ENCODE results near the gene HSPA9.

Gene HSPA9

DNA sequence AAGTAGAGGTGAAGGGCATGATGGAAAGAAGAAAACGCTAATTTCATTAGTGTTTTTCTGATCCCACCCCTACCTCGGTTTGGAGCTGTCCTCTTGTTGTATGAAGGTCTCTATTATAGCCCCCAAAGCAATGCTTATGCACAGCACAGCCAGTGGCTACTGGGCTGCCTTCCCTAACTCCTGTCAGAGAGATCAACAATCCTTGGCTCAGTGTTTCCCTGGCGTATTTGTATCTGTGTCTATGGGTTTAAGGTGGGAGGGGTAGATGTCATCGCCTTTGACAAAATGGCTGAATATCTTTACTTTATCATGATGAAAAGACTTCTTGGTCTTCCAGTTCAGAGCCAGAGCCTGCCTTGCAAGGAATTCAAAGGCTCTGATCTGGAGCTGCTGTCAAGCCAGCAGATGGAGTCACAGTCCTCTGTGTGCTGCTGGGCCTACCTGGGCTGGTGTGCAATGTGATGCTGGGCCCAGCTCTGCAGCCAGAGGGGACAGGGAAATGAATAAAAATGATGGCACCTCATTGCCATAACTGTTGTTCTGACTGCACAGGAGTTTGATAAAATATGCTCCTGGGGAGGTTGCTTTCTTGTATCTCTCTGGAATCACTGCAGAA lies 20.1 kb upstream of the HSPA9 start:
- DNase-seq = no peak

DNA sequence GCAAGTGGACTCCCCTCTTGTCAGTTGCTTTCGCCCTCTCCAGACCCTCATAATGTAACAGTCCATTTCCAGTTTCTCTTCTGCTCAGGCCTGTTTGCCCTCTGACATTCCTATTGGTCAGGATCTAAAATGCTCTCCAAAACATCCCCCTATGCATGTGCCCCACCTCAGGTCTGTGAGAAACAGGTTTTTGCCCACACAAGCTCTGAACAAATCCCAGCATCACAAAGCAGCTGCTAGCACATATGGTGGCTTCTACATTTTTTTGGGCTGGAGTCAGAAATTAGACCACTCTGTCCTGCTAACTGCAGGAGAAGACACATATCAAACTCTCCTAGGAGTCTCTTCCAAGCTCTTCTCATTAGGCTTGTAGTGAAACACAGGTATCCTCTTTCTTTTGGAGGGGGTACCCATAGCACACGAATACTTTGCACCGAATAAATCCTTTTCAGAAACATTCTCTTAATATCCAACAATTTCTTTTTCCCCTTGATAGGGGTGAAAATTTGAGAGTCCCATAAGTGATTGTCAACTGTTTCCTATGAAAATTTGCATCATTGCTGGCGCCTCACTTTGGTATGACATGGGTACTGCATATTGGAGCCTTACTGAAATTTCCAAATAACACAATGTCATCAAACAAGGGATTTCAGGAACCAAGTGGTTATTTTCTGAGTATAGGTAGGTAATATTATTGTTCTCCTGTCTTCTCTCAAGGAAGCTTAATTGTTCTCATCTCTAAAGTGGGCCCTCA lies 19.3 kb upstream of the HSPA9 start:
- DNase-seq = no peak

- no peak for DNase-seq
Measured at GRCh38 chr5:138588013-138588788, 13.0 kb upstream of the HSPA9 start.

DNA sequence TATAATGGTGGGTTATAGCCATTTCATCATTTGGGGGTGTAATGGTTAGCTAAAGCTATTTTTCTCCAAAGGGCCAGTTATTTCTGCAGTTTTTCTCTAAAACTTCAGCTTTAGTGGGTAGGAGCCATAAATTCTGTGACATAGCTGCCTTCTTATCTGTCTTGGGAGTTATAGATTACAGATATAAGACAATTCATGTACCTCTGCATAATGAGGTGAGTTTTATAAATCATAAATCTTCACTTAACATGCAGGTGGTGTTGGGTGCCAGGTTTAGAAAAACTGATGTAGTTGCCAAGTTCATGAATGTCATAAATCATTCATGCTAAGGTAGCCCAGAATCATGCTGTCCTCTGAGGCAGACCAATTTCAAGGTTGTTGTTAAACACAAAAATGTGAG lies 10.0 kb upstream of the HSPA9 start:
- no peak for DNase-seq

- DNase-seq = no peak
Measured at GRCh38 chr5:138583984-138584637, 8.9 kb upstream of the HSPA9 start.

GRCh38 chr5:138582959-138583358 lies 7.8 kb upstream of the HSPA9 start:
- no peak for DNase-seq

DNA sequence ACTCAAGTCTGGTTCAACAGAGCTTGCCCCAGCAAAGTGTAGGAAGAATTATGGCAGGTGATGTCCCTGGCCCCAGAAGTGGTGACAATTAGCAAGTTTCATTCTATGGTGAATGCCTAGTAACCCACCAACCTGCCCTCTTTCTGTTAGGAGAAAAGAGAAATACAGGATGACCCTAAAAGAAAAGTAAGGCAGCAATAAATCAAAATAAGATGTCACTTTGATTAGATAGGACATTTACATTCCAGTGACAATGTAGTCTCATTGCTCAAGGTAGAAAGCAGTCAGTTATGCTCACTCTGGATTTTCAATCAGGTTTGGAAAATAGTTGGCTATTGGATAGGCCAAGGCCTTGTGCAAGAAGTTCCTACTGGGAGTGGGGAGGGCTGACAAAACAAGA lies 5.6 kb upstream of the HSPA9 start:
- DNase-seq = no peak

DNA sequence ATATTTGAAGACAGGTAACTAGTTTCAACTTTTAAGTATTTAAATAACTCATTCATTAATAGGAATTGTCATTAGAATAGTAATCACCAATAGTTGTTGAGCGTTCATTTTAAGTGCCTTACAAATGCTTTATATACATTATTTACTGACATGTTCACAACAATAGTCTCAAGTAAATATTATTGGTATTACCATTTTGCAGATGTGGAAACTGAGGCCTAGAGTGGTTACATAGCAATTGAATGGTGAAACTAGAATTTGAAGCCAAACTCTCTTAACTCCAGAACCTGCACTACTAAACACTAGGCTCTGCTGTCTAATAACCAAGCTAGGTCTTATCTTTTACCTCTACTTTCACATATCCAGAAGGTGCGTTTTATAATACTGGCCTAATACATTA lies 4.8 kb upstream of the HSPA9 start:
- no peak for DNase-seq

DNA sequence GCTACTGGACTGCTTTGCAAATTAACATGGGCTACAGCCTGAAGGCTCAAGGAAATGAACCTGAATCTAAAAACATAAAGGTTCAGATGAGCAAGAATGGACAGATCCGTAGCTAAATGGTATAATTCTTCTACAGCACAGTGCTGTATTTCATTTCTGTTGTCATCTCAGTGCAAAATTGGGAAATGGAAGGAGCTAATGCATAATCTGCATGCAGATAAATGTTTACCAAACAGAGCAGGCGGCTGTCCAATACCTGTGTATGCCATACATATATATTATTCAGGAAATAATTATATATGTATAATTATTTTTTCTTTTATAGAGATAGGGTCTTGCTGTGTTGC lies 4.3 kb upstream of the HSPA9 start:
- no peak for DNase-seq

DNA sequence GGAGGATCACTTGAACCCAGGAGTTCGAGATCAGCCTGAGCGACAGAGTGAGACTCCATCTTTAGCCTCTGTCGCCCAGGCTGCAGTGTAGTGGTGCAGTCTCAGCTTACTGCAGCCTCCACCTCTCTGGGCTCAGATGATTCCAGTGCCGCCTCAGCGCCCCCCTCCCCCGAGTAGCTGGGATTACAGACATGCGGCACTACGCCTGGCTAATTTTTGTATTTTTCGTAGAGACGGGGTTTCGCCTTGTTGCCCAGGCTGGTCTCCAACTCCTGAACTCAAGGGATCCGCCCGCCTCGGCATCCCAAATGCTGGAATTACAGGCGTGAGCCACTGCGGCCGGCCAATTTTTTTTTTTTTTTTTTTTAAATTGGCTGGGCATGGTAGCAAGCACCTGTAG lies 2.3 kb upstream of the HSPA9 start:
- DNase-seq = no peak

DNA sequence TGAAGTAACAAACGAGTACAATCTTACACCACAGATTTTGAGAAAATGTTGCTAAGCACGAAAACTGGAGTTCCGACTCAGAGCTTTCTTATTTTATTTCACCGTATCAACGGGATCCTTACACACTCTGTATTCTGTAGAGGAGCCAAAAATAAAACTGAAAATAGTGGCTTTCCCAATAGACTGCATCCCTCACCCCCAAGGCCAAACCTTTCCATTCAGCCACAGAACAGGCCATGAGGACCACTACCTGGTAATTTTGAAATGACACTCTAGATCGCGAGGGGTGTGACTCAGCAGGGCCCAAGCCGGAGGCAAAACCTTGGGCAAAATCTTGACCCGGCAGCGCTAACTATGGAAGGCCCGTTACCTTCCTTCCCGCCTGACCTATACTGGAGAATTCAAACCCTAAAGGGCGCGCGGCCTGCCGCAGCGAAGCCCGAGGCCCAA lies 432 bp downstream of the HSPA9 start:
- no peak for DNase-seq

DNA sequence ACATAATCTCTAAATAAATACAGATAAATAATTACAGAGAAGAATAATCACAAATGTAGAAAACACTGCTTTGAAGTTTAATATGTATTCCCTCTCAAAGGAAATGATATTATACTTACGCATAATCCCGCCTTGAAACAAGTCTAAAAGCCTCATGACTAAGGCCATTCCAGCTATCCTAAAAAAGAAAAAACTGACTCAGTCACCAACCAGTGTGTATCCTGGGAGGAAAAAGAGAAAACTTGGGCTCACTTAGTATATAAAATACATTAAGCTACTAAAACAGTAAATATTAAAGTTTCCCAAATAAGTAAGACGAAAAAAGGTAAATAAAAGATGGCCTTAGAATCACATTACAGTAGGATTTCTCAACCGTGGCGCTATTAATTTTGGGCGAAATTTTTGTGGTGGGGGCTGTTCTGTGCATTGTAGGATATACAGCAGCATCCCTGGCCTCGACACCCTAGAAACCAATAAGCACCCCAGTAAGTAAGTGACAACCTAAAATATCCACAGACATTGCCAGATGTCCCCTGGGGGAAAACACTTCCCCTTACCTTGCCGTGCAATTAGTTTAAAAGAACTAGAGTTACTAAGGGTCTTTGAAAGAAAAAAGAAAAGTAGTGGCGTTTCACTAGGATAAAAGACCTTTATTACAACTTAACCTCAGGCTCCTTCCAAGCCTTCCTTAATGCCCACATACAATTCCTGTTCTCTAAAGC lies 1.1 kb downstream of the HSPA9 start:
- DNase-seq = no peak

GRCh38 chr5:138573223-138573622 lies 2.0 kb downstream of the HSPA9 start:
- no peak for DNase-seq

- DNase-seq = no peak
Measured at GRCh38 chr5:138570871-138571270, 4.3 kb downstream of the HSPA9 start.

GRCh38 chr5:138569782-138570181 lies 5.4 kb downstream of the HSPA9 start:
- no peak for DNase-seq

- no peak for DNase-seq
Measured at GRCh38 chr5:138568061-138568824, 7.0 kb downstream of the HSPA9 start.

GRCh38 chr5:138566792-138567191 lies 8.4 kb downstream of the HSPA9 start:
- no peak for DNase-seq

DNA sequence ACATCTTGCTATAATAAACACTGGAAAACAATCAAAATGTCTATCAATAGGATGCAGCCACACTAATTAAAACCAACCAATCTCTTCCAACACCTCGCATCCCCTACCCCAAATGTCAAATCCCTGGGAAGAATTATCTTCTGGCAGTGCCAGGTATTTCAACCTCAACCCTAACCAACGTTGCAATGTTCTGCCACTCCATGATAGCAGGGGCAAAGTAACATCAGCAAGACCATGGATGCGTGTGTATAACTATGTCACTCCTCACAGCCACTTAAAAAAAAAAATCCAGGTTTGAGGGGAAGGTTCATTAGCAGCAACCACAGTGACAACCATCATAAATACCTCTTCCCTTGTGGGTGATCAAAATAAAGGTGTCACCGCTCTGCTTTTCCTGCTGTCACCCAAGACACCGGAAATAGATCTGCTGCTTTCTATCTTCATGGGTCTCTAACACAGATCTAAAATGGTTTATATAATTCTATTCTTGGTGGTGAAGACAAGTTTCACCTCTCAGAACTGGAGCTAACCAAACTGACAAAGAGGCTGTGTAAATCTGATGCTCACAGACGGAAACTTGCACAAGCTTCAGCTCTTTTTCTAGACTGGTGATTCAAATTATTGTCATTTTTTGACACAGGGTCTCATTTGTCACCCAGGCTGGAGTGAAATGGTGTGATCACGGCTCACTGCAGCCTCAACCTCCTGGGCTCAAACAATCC lies 9.9 kb downstream of the HSPA9 start:
- no peak for DNase-seq

GRCh38 chr5:138564242-138564641 lies 11.0 kb downstream of the HSPA9 start:
- DNase-seq = no peak

GRCh38 chr5:138563340-138564118 lies 11.7 kb downstream of the HSPA9 start:
- no peak for DNase-seq

DNA sequence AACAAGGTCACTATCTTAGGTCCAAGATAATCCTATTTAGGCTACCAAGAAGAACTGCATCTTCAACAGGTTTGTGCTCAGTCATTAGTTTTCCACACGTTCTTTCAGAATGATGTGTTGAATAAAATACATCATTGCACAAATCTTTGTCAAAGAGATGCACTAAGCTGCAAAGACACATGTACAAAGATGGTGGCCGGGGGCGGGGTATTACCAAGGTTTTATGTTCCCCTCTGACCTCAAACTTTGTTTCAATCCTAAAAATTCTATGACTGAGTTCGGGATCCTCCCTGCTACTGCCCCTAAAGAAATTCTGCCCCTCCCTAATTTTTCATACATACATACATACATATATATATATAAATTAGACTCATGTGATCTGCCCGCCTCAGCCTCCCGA lies 14.2 kb downstream of the HSPA9 start:
- no peak for DNase-seq

Data from activated CD4-positive, alpha-beta T cell treated with anti-CD3 and anti-CD28 coated beads for 4 hours (primary cell).